ENCODE measurements around the gene CELF4.

Gene CELF4

DNA sequence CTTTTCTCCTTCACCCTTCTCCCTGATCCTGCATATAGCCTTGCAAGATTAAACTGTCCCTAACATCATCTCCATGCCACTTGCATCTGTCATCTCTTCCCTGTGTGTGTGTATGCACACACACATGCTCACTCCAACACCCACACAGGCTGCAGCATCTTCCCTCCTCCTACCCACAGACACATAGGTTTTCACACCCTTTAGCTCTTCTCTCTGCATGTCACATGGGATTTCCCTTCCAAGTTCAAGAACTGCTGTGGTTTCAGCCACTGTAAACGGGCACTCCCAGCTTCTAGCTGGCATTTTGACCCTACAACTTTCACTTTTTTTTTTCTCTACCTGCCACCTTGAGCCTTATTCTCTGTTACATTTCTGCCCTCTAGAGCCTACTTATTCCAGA, 6.4 kb downstream of the CELF4 start:
- no peak for FAIRE-seq
- no peak for DNase-seq (ENCODE audit: insufficient read length)
- TF ChIP-seq POLR2AphosphoS5 (IDR thresholded peaks at IDR 0.05; ENCODE audit: low read depth, low read length) (no peak), TAF1 (IDR thresholded peaks at IDR 0.05; ENCODE audit: borderline replicate concordance, low read depth, low read length) (no peak), POLR2A (IDR thresholded peaks at IDR 0.05; ENCODE audit: low read depth, low read length) (no peak)

DNA sequence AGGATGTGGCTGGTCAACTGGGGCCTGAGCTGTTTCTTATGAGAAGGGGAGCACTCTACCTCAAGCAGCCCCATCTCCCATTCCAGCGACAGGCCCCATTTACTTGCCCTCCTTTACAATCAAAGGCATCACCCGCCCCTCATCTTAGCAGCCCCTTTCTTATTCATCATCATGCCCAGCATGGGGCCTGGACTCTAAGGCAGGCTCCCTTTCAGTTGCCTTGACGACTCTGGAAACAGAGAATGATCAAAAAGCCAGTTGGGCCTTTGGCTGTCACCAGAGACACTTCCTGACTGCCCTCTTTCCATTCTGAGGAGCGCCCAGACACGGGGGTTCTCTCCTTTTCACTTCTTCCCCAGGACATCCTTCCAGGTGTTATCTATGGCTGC, 11.2 kb downstream of the CELF4 start:
- DNase-seq (ENCODE audit: insufficient read length): no peak
- no peak for FAIRE-seq
- no peak for TF ChIP-seq POLR2A (IDR thresholded peaks at IDR 0.05; ENCODE audit: low read depth, low read length)

DNA sequence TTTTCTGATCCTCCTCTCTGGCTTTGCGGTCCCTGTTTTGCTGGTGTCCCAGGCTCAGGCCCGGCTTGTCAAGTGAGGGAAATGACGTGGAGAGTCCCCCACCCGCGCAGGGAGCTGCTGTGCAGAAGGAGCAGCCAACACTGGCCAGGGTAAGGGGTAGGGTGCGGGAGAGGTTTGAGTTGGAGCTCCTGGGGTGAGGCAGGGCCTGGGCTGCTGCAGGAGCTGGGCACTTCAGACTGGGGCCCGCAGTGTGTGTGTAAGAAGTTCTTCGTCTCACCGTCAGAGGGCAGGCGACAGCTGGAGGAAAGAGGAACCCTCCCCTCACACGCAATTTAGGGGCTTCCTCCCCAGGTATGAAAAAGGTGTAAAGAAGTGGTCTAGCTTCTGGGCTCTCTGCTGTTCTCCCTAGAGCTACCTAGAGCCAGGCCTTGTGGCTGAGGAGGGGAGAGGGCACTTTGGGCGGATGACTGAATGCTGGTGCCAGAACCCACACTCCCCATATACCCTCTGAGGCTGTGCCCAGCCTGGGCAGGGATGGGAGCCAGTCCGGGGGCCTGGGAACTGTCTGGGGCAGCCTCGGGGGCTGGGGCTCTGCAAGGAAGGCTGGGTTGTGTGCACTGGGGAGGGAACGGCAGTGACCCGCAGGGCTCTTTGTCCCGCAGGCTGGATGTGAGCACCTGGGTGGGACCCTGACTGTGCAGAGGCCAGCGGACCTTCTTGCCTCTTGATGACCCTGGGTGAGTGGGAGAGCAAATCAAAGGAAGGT, 11.8 kb downstream of the CELF4 start:
- no peak for TF ChIP-seq POLR2AphosphoS5 (IDR thresholded peaks at IDR 0.05; ENCODE audit: low read depth, low read length)
- no peak for TF ChIP-seq TAF1 (IDR thresholded peaks at IDR 0.05; ENCODE audit: borderline replicate concordance, low read depth, low read length)
- no peak for TF ChIP-seq POLR2A (IDR thresholded peaks at IDR 0.05; ENCODE audit: low read depth, low read length)
- DNase-seq (ENCODE audit: insufficient read length) (no peak), FAIRE-seq (no peak)

DNA sequence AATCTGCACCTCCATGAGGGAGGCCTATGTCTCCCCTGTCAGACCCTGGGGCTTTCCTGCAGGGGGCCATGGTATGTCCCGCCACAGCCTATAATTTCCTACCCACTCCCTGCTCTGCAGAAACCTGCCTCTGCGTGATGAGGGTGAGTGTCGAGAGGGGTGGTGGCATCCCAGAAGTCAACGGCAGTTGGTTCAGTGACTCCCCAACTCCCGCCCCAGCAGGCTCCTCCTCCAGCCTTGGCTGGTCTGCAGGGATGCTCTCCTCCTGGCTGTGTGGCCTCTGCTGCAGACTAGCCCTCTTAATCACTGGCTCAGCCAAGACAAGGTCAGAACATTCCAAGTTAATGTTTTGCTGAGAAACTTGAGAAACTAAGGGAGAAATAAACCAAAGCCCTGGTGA, 13.3 kb downstream of the CELF4 start:
- TF ChIP-seq TAF1 (IDR thresholded peaks at IDR 0.05; ENCODE audit: borderline replicate concordance, low read depth, low read length) (no peak), POLR2AphosphoS5 (IDR thresholded peaks at IDR 0.05; ENCODE audit: low read depth, low read length) (no peak), POLR2A (IDR thresholded peaks at IDR 0.05; ENCODE audit: low read depth, low read length) (no peak)
- no peak for DNase-seq (ENCODE audit: insufficient read length)
- FAIRE-seq: no peak

DNA sequence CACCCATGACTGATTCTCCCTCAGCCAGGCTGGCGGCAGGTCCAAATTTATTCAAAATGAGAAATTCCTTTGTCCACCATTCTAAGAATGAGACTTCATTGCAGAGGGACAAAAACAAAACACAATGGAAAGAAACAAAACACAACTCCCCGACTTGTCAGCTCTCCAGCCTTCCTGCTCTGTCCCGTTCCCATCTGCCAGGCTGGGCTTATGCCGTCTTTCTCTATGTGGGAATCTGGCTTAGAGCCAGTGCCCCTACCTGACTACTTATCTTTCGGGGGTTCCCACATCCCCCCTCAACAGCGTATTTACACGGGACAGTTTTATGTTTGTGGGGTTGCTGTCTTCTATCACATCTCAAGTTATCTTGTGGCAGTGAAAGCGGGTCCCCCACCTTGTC, 13.8 kb downstream of the CELF4 start:
- FAIRE-seq: no peak

DNA sequence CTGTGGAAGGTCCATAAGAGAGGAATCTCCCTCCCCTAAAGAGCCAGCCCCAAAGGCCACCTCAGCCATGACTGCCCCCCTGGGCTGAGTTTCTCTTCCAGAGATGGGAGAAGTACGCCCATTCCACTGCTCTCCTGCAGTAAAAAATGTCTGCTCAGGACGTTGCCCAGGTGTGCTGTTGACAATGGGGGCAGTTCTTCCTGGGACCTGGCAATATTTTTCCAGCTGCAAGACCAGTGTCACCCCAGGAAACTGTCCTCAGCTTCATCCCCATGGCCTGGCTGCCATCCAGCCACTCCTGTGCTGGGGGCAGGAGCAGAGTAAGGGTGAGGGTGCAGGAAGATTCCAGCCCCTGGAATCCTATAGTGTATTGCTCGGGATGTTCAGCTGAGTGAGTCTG, 14.3 kb downstream of the CELF4 start:
- no peak for FAIRE-seq
- no peak for DNase-seq (ENCODE audit: insufficient read length)
- TF ChIP-seq POLR2AphosphoS5 (IDR thresholded peaks at IDR 0.05; ENCODE audit: low read depth, low read length): no peak
- TF ChIP-seq TAF1 (IDR thresholded peaks at IDR 0.05; ENCODE audit: borderline replicate concordance, low read depth, low read length): no peak
- no peak for TF ChIP-seq POLR2A (IDR thresholded peaks at IDR 0.05; ENCODE audit: low read depth, low read length)

More for the DNA sequence above, 13.8 kb downstream of the CELF4 start:
- no peak for TF ChIP-seq POLR2A (IDR thresholded peaks at IDR 0.05; ENCODE audit: low read depth, low read length)
- no peak for TF ChIP-seq POLR2AphosphoS5 (IDR thresholded peaks at IDR 0.05; ENCODE audit: low read depth, low read length)
- TF ChIP-seq TAF1 (IDR thresholded peaks at IDR 0.05; ENCODE audit: borderline replicate concordance, low read depth, low read length): no peak
- DNase-seq (ENCODE audit: insufficient read length): no peak

- DNase-seq (ENCODE audit: insufficient read length): no peak
- TF ChIP-seq POLR2A (IDR thresholded peaks at IDR 0.05; ENCODE audit: low read depth, low read length): no peak
- TF ChIP-seq POLR2AphosphoS5 (IDR thresholded peaks at IDR 0.05; ENCODE audit: low read depth, low read length): no peak
- no peak for TF ChIP-seq TAF1 (IDR thresholded peaks at IDR 0.05; ENCODE audit: borderline replicate concordance, low read depth, low read length)
- FAIRE-seq: no peak
These were observed 15.3 kb downstream of the CELF4 start for GRCh38 chr18:37550118-37550875.

- DNase-seq (ENCODE audit: insufficient read length) (no peak), FAIRE-seq (no peak)
- no peak for TF ChIP-seq POLR2AphosphoS5 (IDR thresholded peaks at IDR 0.05; ENCODE audit: low read depth, low read length)
These were observed 16.8 kb downstream of the CELF4 start for GRCh38 chr18:37548679-37549289.

GRCh38 chr18:37547196-37547827, 18.3 kb downstream of the CELF4 start:
- no peak for DNase-seq (ENCODE audit: insufficient read length)
- FAIRE-seq: no peak
- TF ChIP-seq TAF1 (IDR thresholded peaks at IDR 0.05; ENCODE audit: borderline replicate concordance, low read depth, low read length) (no peak), POLR2AphosphoS5 (IDR thresholded peaks at IDR 0.05; ENCODE audit: low read depth, low read length) (no peak), POLR2A (IDR thresholded peaks at IDR 0.05; ENCODE audit: low read depth, low read length) (no peak)

DNA sequence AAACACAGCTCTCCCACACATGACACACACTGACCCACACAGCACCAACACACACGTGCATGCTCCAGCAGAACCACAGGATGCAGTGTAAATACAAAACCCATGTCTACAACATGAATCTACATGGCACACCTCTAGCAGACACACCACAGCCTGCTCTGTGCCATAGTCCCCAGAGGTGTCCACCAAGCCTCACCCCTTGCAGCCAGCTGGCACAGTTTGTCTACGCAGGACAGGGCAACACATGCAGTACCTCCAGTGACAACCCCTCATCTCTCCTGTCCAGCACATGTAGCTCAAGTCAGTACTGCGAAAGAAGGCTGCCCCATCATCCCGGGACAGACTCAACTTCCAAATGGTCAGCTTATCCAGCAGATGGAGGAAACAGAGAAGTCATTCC, 18.9 kb downstream of the CELF4 start:
- TF ChIP-seq TAF1 (IDR thresholded peaks at IDR 0.05; ENCODE audit: borderline replicate concordance, low read depth, low read length) (no peak), POLR2AphosphoS5 (IDR thresholded peaks at IDR 0.05; ENCODE audit: low read depth, low read length) (no peak), POLR2A (IDR thresholded peaks at IDR 0.05; ENCODE audit: low read depth, low read length) (no peak)
- FAIRE-seq (no peak), DNase-seq (ENCODE audit: insufficient read length) (no peak)

GRCh38 chr18:37546272-37546537, 19.4 kb downstream of the CELF4 start:
- FAIRE-seq (no peak), DNase-seq (ENCODE audit: insufficient read length) (no peak)
- TF ChIP-seq TAF1 (IDR thresholded peaks at IDR 0.05; ENCODE audit: borderline replicate concordance, low read depth, low read length): no peak
- no peak for TF ChIP-seq POLR2A (IDR thresholded peaks at IDR 0.05; ENCODE audit: low read depth, low read length)
- no peak for TF ChIP-seq POLR2AphosphoS5 (IDR thresholded peaks at IDR 0.05; ENCODE audit: low read depth, low read length)

Data from GM12892 (cell line).